ENCODE measurements around the gene SLC6A13. TPM values are rescaled to one million over a fixed set of nuclear protein-coding genes. Genes with fewer than 3 reads are reported as not detected.
A peak's percentile ranks its signal among the peaks of the same experiment; 100 is the strongest.
"Not testable (repeated sequence)": the region's sequence is repeated elsewhere in the genome, so short reads cannot be mapped to it uniquely, and the experiment has no call there.

SLC6A13 gene
- total RNA-seq, 1 donor from 2014 or later, result 0.40 TPM

DNA sequence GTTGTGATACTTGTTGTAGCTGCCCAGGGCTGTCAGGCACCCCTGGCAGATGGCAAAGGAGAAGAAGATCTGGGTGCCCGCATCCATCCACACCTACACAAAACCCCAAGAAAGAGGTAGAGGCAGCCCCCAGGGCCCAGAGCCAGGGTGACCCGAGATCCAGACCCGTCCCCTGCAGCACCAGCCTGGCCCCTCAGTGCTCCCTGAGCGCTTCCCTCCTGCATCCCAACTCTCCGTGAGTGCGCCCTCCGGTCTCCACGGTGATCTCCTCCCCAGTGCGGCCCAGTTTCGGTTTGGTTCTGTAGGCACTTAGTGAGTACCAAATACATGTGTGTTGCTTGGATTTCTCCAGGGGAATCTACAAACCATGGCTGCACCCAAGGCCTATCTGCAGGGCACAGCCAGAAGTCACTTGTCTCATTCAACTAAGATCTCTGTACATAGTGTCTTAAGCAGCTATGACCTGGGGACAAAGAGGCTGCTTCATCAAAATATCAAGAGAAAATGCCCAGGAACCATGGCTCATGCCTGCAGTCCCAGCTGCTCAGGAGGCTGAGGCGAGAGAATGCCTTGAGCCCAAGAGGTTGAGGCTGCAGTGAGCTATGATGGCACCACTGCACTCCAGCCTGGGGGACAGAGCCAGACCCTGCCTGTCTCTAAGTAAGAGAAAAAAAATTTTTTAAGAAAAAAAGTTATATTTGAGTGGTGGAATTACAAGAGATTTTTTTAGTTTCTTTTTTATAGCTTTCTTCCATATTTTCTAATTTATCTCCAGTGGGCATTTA is 64.5 kb downstream of the SLC6A13 start:
- no peak for DNase-seq (ENCODE audit: low spot score)

DNA sequence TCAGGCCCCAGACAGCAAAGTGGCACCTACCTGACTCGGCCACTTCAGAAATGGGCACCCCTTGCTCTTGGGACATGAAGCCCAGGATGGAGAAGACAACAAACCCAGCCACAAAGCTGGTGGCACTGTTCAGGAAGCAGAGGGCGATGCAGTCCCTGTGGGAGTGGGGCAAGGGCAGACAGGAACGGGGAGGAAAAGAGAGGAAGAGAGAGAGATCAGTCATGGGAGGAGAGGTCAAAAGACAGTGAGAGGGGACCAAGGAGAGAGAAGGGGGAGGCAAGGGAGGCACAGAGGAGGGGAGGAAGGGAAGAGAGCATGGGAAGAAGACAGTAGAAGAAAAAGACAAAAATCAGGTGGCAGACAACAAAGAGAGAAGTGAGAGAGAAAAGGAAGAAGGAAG is 65.3 kb downstream of the SLC6A13 start:
- DNase-seq (ENCODE audit: low spot score), result no peak

- no peak for DNase-seq (ENCODE audit: low spot score)
These were observed 66.2 kb downstream of the SLC6A13 start for GRCh38 chr12:196436-196835.

DNA sequence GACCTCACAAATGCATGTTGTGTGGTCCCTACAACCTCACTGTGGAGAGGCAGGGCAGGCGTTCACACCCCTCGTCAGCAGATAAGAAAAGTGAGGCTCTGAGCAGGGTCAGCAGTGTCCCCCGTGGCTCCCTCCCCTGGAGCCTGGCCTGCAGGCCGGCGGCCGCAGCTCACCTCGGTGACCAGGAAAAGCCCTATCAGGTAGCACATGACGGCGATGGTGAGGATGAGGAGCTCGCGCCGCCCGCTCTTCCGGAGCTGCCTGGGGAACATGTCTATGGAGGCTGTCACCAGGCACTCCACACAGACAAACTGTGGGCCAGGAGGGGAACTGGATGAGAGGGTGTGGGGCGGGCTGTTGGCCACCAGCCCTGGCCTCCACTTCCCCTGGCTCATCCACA is 66.7 kb downstream of the SLC6A13 start:
- no peak for DNase-seq (ENCODE audit: low spot score)

- DNase-seq (ENCODE audit: low spot score), result no peak
These were observed 67.5 kb downstream of the SLC6A13 start for GRCh38 chr12:195156-195555.

- no peak for DNase-seq (ENCODE audit: low spot score)
These were observed 68.4 kb downstream of the SLC6A13 start for GRCh38 chr12:194276-194675.

GRCh38 chr12:193261-193660 is 69.4 kb downstream of the SLC6A13 start:
- no peak for DNase-seq (ENCODE audit: low spot score)

DNA sequence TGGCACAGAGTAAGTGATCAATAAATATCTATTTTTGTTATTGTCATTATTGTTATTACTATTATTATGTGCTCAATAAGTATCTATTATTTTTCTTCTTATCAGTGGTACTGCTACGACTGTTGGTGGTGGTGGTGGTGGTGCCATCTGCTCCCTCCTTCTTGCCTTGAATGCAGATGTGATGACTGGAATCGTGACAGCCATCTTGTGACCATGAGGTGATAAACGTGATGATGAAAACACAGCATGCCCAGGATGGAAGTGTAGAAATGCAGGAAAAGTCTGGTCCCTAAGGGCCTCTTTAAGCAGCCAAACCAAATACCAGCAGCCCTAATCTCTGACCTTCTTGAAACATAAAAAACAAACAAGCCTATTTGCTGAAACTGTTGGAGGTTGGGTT is 71.1 kb downstream of the SLC6A13 start:
- no peak for DNase-seq (ENCODE audit: low spot score)

- no peak for DNase-seq (ENCODE audit: low spot score)
These were observed 71.8 kb downstream of the SLC6A13 start for GRCh38 chr12:190881-191280.

- DNase-seq (ENCODE audit: low spot score), result no peak
These were observed 73.0 kb downstream of the SLC6A13 start for GRCh38 chr12:189622-189962.

DNA sequence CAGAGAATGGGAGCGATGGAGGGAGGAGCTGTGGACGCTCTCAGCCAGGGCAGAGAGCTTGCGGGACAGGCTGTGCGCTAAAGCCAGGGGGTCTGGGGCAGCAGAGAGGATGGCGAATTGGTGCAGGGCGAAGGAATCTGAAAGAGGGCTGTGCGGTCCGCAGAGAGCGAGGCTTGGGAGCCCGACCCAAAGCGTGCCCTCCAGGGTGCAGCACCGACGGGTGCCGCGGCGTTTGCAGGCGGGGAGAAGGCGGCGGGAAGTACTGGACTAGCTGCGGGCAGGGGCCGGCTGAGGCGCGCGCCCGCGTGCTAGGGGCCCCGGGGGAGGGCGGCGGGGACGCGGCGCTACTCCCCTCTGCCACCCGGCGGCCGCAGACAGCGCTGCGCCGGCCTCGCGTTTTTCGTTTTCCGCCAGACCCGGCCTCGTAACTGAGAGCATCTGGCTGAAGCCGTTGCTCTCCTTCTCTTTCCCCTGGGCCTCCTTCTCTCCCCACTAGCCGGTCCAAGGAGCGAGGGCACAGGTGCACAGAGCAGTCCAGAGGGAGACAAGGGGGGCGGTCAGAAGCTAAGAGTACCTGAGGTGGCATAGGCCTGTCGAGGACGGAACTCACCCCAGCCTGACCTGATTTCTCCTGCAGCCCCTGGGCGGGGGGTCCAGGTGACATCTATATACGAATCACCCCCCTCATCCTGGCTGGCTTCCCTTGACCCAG is 73.6 kb downstream of the SLC6A13 start:
- peak; percentile 35 for DNase-seq (ENCODE audit: low spot score)

- not testable (repeated sequence) for DNase-seq (ENCODE audit: low spot score)
These were observed 74.4 kb downstream of the SLC6A13 start for GRCh38 chr12:187986-188909.

DNA sequence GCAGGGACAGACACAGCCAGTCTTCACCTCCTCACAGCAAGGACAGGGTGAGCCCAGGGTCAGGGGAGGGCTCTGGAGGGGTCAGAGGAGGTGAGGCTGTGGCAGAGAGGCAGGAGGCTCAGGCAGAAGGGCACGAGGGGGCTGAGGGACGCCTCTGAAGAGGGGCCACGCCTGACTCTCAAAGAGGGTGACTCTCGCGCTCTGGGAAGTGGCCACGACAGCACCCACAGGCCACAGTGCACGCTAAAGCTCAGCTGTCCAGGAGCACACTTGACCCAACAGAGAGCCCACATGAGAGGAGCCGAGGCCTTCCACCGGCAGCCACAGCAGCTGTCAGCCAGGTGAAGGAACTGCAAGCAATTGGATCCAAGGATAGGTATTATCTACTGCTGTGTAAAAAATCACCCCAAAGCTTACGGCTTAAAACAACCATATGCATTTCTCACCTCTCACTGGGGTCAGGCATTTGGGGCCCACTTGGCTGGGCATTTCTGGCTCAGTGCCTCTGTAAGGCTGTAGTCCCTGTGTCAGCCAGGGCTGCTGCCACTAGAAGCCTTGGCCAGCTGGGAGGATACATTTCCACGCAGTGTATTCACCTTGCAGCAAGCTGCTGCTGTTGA is 76.5 kb downstream of the SLC6A13 start:
- no peak for DNase-seq (ENCODE audit: low spot score)

GRCh38 chr12:185576-185955 is 77.1 kb downstream of the SLC6A13 start:
- no peak for DNase-seq (ENCODE audit: low spot score)

DNA sequence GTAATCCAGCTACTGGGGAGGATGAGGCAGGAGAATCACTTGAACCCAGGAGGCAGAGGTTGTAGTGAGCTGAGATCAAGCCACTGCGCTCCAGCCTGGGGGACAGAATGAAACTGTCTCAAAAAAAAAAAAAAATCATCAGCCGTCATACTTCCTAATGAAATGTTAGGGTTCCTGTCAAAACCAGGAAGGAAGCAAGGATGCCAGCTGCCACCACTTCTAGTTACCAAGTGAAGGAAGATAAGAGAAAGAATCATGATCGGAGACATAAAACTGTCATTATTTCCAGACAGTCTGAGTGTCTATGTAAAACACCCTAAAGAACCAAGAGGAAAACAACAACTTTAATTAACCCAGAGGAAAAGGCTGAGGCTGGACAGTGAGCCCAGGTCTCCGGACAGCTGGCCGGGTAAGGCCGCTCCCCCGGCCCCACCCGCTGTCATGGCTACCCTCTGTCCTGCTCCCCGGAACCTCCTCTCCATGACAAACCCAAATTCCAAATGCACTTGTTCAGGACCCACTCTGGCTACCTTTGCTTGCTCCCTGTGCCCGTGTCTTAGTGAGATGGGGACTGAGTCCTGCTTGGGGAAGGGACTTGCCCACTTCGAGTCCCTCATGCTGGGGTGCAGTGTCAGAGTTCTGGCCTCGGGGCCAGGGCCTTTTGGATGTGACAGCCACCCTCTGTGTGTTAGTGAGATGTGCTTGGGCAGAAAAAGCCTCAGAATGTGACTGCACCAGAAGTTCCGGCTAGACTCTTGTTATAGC is 77.6 kb downstream of the SLC6A13 start:
- no peak for DNase-seq (ENCODE audit: low spot score)

DNA sequence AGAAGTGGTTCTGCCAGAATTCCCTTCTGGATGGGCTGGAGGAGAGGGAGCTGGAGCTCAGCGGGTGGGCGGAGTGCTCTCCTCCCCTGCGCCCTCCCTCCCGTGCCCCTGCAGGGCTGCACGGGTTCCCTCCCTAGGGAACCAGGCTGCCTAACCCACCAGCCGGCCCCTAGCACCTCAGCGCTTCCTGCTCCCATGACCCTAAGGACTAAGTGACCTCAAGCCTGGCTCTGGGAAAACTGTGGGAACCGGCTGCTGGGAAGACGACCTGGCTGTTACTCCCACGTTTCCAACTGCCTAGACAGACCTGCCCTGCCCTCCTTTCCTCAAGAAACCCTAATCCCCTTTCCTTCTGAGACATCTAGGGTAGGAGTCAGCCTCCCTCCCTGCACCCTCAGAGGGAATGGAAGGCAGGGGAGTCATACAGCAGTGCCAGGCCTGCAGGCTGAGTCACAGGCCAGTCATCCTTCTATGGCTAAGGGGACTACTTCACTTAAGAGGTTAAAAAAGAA is 80.2 kb downstream of the SLC6A13 start:
- no peak for DNase-seq (ENCODE audit: low spot score)

- no peak for DNase-seq (ENCODE audit: low spot score)
These were observed 80.7 kb downstream of the SLC6A13 start for GRCh38 chr12:181921-182320.

DNA sequence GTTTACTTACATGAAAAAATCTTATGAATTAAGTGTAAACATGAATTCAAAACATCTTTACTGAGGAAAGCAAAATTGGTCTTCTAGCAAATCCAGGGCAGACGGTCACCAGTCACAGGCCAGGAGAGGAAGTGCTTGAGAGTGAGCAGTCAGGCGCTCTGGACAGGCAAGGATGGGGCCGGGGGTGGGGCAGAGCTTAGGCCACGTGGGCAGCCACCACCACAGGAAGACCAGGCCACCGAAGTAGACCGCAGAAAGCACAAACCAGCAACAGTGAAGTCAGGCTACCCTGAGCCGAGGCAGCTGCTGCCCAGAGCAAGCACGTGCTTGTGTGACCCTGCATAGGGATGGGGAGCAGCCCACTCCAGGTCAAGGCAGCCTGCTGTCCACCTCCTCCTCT is 82.2 kb downstream of the SLC6A13 start:
- DNase-seq (ENCODE audit: low spot score), result peak; percentile 54

DNA sequence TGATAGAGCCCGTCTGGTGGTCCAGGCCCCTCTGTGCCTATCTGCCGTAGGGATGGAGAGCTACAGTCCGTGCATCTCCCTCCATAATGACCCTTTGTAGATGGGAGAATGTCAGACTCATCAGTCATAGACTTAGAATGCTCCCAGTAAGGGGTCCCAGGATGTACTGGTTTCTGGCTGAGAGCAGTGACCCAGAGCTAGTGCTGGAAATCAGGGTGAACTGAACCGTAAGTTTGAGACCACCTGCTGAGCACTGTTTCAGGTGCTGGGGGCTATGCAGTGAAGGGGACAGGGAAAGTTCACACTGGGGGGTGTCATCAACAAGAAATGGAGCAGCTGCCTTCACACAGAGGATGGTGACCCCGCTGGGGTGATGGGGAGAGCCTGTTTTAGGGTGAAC is 82.8 kb downstream of the SLC6A13 start:
- no peak for DNase-seq (ENCODE audit: low spot score)

- no peak for DNase-seq (ENCODE audit: low spot score)
These were observed 83.3 kb downstream of the SLC6A13 start for GRCh38 chr12:179131-179884.

DNA sequence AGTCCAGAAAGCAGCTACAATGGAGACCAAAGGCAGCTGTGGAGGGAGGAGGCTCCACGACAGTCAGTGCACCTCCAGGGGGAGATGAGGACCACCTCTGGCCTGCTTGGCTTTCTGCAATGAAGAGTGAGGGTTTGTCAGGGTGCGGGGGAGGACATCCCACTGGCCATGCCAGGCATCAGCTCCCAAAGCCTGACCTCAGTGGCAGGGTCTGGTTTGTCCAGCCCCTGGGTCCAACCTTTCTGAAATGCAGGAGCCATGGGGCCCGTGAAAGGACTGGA is 83.9 kb downstream of the SLC6A13 start:
- DNase-seq (ENCODE audit: low spot score), result no peak

Data from mucosa of gallbladder (tissue), 1 donor.